Osteocyte (in vitro differentiated cells): ENCODE measurements around the gene RNF217. TPM values are rescaled to one million over a fixed set of nuclear protein-coding genes. Genes with fewer than 3 reads are reported as not detected.

ENCODE experiments used
- DNase-seq: peaks from one replicate; pipeline ENCODE4 v3.0.0; 2021; ENCODE audit warnings: mixed read lengths; ENCODE audit not compliant: unreplicated experiment; ENCODE audit errors: extremely low spot score
- H3K27ac Mint-ChIP-seq: one replicate; pipeline ENCODE4 v1.8.0; 2021; ENCODE audit warnings: mild to moderate bottlenecking, mixed read lengths; ENCODE audit not compliant: unreplicated experiment
- H3K27me3 Mint-ChIP-seq: one replicate; pipeline ENCODE4 v1.8.0; 2021; ENCODE audit warnings: mixed read lengths; ENCODE audit not compliant: unreplicated experiment
- H3K36me3 Mint-ChIP-seq: one replicate; pipeline ENCODE4 v1.8.0; 2021; ENCODE audit warnings: mixed read lengths; ENCODE audit not compliant: unreplicated experiment
- H3K4me1 Mint-ChIP-seq: one replicate; pipeline ENCODE4 v1.8.0; 2021; ENCODE audit warnings: mixed read lengths; ENCODE audit not compliant: unreplicated experiment
- H3K4me3 Mint-ChIP-seq: one replicate; pipeline ENCODE4 v1.8.0; 2021; ENCODE audit warnings: mild to moderate bottlenecking, moderate library complexity, mixed read lengths; ENCODE audit not compliant: unreplicated experiment
- H3K9me3 Mint-ChIP-seq: one replicate; pipeline ENCODE4 v1.8.0; 2021; ENCODE audit warnings: mixed read lengths; ENCODE audit not compliant: unreplicated experiment
- CTCF ChIP-seq: fragments of 200-600 bp; sonication (generic); IDR thresholded peaks from 2 replicates; pipeline ENCODE4 v1.5.0; 2021; ENCODE audit warnings: antibody characterized with exemption, mild to moderate bottlenecking, moderate library complexity
- total RNA-seq: library from RNA; stranded (reverse); gene quantifications from 2 replicates; pipeline ENCODE4 v1.2.1, GENCODE V29; 2021

Gene RNF217
- total RNA-seq, 1 donor from 2014 or later = 75.7 TPM

DNA sequence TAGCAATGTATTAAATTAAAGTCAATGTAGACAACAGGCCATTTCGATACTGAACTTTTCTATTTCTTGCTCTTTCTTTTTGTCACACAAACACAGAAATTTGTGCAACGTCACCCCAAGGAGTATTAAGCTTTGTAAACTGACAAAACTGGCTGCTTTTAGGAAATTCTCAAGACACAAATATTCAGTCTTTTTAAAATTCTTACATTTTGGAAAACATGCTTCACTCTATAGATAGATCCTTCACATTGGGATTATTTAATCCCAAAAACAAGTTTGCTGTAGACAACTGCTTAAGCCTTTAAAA, 121.4 kb downstream of the RNF217 start:
- Mint-ChIP-seq H3K4me3 (no peak overlapping the region), H3K27ac (no peak overlapping the region), H3K36me3 (peaks cover 34% of the 10 kb centered on the region), H3K4me1 (peaks cover 4% of the 10 kb centered on the region), H3K9me3 (no peaks in the 10 kb centered on the region), H3K27me3 (no peaks in the 10 kb centered on the region)
- no peak for DNase-seq
- no peak for TF ChIP-seq CTCF

- Mint-ChIP-seq H3K36me3 (peaks cover 29% of the 10 kb centered on the region), H3K4me1 (no peaks in the 10 kb centered on the region), H3K27me3 (no peaks in the 10 kb centered on the region), H3K4me3 (no peak overlapping the region), H3K27ac (no peak overlapping the region), H3K9me3 (no peaks in the 10 kb centered on the region)
- no peak for TF ChIP-seq CTCF
- DNase-seq = no peak
These were observed 124.5 kb downstream of the RNF217 start for GRCh38 chr6:125086716-125087115.

- H3K9me3 Mint-ChIP-seq = no peaks in the 10 kb centered on the region
These were observed 126.7 kb downstream of the RNF217 start for GRCh38 chr6:125088963-125089362.

GRCh38 chr6:125094563-125094962, 132.3 kb downstream of the RNF217 start:
- no peak overlapping the region for H3K27ac Mint-ChIP-seq
- H3K4me1 Mint-ChIP-seq = peaks cover 14% of the 10 kb centered on the region
- H3K9me3 Mint-ChIP-seq = no peaks in the 10 kb centered on the region
- no peak for DNase-seq
- H3K4me3 Mint-ChIP-seq = no peak overlapping the region
- TF ChIP-seq CTCF = no peak
- peaks cover 3% of the 10 kb centered on the region for H3K36me3 Mint-ChIP-seq
- H3K27me3 Mint-ChIP-seq = no peaks in the 10 kb centered on the region

More at GRCh38 chr6:125088963-125089362, 126.7 kb downstream of the RNF217 start:
- Mint-ChIP-seq H3K4me1 (peaks cover 1% of the 10 kb centered on the region), H3K4me3 (no peak overlapping the region), H3K27me3 (no peaks in the 10 kb centered on the region), H3K27ac (no peak overlapping the region), H3K36me3 (peaks cover 17% of the 10 kb centered on the region)
- no peak for TF ChIP-seq CTCF
- DNase-seq = no peak

DNA sequence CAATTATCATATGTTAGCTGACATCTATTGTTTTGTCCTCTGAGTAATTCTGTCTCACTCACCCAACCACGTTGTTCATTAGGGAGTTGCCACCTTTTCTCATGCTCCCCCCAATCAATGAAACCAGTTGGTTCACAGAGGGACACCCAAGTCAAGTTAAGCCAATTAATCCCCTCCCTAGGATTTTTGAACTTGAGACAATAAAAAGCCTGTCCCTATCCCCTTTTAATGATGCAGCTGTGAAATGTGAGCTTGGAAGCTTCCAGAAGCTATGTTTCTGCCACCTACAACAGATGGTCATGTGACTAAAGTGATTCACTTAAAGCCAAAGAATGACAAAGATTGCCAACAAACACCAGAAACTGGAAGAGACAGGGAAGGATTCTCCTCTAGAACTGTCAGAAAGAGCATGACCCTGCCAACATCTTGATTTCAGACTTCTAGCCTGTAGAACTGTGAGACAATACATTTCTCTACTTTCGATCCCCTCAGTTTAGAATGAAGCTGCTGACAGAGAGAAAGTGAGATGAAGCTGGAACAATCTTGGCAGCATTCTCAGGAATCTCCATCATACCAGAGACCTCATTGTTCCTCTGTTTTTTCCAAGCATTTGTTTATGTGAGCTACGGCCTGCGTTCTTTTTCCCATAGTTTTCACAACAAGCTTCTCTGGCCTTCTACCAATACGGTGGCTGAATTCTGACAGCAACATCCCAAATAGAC, 133.5 kb downstream of the RNF217 start:
- Mint-ChIP-seq H3K27me3 (no peaks in the 10 kb centered on the region), H3K9me3 (no peaks in the 10 kb centered on the region), H3K36me3 (peaks cover 3% of the 10 kb centered on the region), H3K4me1 (peaks cover 22% of the 10 kb centered on the region), H3K4me3 (no peak overlapping the region), H3K27ac (peak overlapping the region; percentile 63)
- TF ChIP-seq CTCF = no peak
- DNase-seq = no peak
